ENCODE data around the gene SVBP.

DNA sequence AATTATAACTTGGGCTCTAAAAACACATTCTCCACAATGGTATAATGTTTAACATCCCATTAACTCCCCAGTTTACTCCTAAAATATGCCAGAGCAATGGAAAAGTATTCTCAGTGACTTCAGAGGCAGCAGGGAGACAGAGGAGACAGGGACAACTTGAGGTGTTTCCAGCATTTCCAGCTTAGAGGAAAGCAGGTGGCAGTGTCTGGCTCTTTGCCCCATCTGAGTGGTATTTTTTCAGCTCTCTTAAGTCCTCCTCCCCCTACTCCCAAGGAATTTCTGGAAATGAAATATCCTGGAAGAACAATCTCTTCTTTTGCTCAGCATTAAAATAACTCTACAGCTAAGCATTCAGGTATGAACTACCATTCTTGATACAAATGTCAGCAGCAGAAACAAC is 11.0 kb downstream of the SVBP start:
- TF ChIP-seq, protein P1, sequence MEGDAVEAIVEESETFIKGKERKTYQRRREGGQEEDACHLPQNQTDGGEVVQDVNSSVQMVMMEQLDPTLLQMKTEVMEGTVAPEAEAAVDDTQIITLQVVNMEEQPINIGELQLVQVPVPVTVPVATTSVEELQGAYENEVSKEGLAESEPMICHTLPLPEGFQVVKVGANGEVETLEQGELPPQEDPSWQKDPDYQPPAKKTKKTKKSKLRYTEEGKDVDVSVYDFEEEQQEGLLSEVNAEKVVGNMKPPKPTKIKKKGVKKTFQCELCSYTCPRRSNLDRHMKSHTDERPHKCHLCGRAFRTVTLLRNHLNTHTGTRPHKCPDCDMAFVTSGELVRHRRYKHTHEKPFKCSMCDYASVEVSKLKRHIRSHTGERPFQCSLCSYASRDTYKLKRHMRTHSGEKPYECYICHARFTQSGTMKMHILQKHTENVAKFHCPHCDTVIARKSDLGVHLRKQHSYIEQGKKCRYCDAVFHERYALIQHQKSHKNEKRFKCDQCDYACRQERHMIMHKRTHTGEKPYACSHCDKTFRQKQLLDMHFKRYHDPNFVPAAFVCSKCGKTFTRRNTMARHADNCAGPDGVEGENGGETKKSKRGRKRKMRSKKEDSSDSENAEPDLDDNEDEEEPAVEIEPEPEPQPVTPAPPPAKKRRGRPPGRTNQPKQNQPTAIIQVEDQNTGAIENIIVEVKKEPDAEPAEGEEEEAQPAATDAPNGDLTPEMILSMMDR (optimal IDR thresholded peaks at IDR 0.05 in 1 of 3, IDR thresholded peaks at IDR 0.05 in 1 of 3, conservative IDR thresholded peaks at IDR 0.05 in 1 of 3; ENCODE audit: extremely low read depth in 1 of 3, insufficient read depth in 2 of 3, low read length in 3 of 3), result no peak
- no peak for TF ChIP-seq EZH2 (IDR thresholded peaks at IDR 0.05; ENCODE audit: low read length)
